Measurements from ENCODE around the gene RHBG. TPM values are rescaled to one million over a fixed set of nuclear protein-coding genes. Genes with fewer than 3 reads are reported as not detected.
A peak's percentile ranks its signal among the peaks of the same experiment; 100 is the strongest.

Gene RHBG
- total RNA-seq, 1 donor from 2014 or later = not detected

GRCh38 chr1:156383023-156383422 is 14.0 kb downstream of the RHBG start:
- peak; percentile 81 for ATAC-seq
- DNase-seq (ENCODE audit: low spot score) = peak; percentile 75
- intact Hi-C loops (cut with DNase I) = loop anchor here (10.0 kb wide), 1 partner anchor 222 kb away; the partner anchor contains the start of gene GPATCH4

GRCh38 chr1:156384007-156384406 is 15.0 kb downstream of the RHBG start:
- DNase-seq (ENCODE audit: low spot score) = no peak
- ATAC-seq = no peak
- intact Hi-C loops (cut with DNase I) = loop anchor here (10.0 kb wide), 1 partner anchor 221 kb away; the partner anchor contains the start of gene GPATCH4

GRCh38 chr1:156384658-156385057 is 15.6 kb downstream of the RHBG start:
- no peak for ATAC-seq
- intact Hi-C loops (cut with DNase I) = loop anchor here (10.0 kb wide), 1 partner anchor 220 kb away; the partner anchor contains the start of gene GPATCH4

DNA sequence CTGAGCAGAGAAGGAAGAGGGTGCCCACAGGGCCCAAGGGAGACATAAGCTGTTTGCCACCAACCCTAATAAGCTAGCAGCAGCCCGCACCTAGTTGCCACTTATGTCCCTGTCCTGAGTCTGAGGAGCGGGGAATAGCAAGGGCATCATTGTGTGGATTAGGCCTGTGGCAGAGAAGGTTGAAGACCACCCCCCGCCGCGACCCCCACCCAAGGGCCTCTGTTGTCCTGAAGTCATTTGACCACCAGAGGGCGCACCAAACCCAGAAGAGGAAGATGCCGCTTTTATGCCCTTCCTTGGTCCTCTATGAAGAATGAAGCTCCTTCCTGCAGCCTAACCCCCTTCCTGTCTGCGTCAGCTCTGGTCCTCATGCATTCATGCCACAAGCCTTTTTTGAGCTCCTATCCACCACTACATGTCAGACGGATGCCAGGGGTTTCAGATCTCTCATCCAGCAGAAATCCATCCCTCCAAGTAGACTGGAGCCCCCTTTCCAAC is 16.6 kb downstream of the RHBG start:
- ATAC-seq (peak; percentile 63), DNase-seq (ENCODE audit: low spot score) (peak; percentile 83)
- intact Hi-C loops (cut with DNase I) = loop anchor here (2.0 to 10.0 kb wide), 2 partner anchors 59 to 219 kb away; partner anchors contain the start of gene GPATCH4

More at GRCh38 chr1:156384658-156385057, 15.6 kb downstream of the RHBG start:
- no peak for DNase-seq (ENCODE audit: low spot score)

- DNase-seq (ENCODE audit: low spot score) (no peak), ATAC-seq (no peak)
- intact Hi-C loops (cut with DNase I) = loop anchor here (2.0 to 10.0 kb wide), 2 partner anchors 58 to 218 kb away; partner anchors contain the start of gene GPATCH4
These were observed 17.3 kb downstream of the RHBG start for GRCh38 chr1:156386134-156386901.

DNA sequence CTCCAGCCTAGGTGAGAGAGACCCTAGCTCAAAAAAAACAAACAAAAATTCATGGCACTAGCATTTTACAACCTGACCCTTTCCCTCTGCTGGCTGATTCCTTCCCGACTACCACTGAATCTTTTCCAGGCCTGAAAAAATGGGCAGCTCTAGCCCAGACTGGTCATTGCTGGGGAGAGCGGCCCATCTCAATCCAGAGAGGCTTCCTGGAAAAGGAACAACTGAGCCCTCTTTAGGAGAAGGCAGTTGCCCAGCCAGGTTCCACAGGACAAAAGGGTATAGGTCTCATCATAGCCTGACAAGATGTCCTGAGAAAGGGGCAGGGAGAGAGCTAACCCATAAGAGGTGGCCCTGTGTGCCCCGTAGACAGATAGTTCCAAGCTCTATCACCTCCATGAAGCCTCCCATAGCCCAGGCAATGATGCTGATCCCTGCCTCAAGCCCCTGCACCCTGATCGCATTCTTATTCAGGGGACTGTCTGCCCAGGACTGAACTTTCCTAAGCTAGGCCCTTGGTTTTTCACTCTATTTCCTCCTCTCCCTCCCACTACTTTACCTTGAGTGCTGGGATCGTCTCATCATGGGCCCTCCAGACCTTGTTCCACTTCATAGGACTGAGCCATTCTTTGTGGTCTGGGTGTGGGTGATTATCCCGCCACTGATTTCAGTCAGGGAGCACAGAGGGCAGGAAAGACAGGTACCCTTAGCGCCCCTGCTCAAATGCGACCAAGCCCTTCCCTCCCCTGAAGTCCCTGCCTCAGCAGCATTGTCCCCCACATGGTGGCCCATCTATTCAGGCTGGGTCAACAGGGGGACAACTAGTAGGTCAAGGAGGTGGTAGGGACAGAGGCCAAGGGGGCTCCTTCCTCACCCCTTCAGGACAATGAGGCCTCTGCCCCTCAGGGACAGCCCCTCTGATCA is 18.2 kb downstream of the RHBG start:
- DNase-seq (ENCODE audit: low spot score) = no peak

DNA sequence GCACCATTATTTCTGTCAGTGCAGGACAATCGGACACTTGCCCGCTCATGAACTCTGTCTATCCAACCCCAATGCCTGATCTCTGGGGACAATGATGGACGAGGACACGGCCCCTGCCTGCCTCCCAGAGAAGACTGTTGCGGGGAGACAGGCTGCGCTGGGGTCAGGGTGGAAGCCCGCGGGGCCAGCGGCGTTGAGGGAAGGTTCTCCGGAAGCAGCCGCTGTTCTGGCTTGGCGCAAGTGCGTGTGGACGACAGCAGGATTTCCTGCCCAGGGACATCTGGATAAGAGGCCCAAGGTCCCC is 18.8 kb downstream of the RHBG start:
- intact Hi-C loops (cut with DNase I) = loop anchor here (2.0 to 10.0 kb wide), 2 partner anchors 57 to 217 kb away; partner anchors contain the start of gene GPATCH4
- ATAC-seq (no peak), DNase-seq (ENCODE audit: low spot score) (no peak)

More for the DNA sequence above, 18.2 kb downstream of the RHBG start:
- ATAC-seq = no peak
- intact Hi-C loops (cut with DNase I) = loop anchor here (2.0 to 10.0 kb wide), 2 partner anchors 58 to 218 kb away; partner anchors contain the start of gene GPATCH4

DNA sequence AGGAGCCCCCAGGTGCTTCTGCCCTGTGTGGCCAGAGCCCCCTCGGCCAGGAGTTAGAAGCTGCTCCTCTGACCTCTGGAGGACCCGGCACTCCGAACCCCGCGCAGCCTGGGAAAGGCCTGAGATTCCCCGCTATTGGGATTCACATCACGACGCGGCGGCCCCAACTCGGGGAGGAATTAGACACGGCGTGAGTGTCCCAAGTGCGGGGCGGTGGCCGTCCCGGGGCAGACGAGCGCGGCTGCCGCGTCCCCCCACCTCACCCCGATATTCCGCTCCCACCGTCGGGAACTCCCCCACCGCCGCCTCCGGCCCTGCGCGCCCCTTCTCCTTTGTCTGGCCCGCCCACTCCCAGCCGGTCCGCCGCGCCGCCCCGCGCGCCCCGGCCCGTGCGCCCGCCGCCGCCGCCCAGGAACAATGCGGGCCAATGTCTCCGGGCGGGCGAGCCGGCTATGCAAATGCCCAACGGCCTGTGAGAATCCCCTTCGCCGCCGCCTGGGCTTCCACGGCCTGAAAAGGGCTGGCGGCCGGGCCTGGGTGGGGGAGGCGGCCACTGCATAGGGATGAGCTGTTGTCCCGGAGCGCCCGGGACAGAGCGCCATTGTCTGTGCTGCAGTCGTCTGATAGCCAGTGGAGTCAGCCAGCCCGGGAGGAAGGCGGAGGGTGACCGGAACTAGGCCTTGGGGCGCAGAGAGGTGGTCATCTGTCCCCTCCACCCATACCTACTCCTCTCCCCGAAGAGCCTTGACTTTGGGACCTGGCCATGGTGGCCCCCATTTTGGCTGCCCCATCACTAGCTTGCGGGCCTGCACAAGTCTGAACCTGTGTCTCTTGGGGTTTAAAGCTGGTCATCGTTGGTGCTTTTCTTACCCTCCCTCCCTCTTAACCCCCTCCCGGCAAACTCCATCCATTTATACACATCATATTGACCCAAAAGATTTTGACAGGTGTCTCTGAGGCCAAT is 19.4 kb downstream of the RHBG start:
- ATAC-seq (peak; percentile 48), DNase-seq (ENCODE audit: low spot score) (no peak)
- intact Hi-C loops (cut with DNase I) = loop anchor here (10.0 kb wide), 1 partner anchor 216 kb away; the partner anchor contains the start of gene GPATCH4

GRCh38 chr1:156389311-156389710 is 20.3 kb downstream of the RHBG start:
- intact Hi-C loops (cut with DNase I) = loop anchor here (10.0 kb wide), 1 partner anchor 215 kb away; the partner anchor contains the start of gene GPATCH4
- no peak for DNase-seq (ENCODE audit: low spot score)
- no peak for ATAC-seq

DNA sequence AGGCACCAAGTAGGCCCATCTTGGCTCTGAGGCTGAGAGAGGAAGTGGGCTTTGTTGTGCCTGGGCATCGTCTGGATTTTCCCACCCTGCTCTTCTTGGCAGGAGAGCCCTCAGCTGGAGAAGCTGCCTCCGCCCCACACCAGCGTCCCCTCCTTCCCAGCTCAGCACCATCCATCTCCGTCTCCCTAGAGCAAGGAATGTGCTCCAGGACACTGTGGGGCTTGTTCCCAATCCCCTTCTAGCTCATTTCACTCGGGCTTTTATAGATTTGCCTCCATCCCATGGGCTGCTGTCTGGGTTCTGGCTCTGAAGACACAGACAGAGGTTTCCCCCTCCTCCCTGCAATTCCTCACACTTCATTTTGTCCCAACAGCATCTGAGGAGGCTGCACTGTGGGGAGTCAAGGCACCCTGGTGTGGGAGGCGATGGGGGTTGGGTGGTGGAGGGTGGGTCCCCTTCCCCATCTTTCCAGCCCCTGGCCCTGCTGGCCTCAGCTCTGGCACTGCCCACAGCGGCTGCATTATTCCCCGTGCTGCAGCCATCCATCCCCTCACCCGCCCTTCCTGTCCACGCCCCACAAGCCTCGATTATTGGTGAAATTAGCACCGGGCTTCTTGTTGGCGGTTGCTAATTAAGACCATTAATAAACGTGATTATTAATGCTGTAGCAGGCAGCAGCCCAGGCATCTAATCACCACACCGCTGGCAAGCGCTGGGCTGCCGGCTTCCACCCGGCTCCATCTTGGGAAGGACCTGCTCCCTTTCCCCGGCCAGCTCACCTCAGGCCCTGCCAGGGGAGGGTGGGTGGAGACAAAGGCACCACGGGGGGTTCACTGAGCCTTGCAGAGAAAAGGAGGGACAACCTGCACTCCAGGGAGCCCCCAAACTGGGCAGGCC is 21.7 kb downstream of the RHBG start:
- intact Hi-C loops (cut with DNase I) = no loop called here
- ATAC-seq (no peak), DNase-seq (ENCODE audit: low spot score) (no peak)

- DNase-seq (ENCODE audit: low spot score) (no peak), ATAC-seq (no peak)
- intact Hi-C loops (cut with DNase I) = no loop called here
These were observed 22.3 kb downstream of the RHBG start for GRCh38 chr1:156391366-156391677.

DNA sequence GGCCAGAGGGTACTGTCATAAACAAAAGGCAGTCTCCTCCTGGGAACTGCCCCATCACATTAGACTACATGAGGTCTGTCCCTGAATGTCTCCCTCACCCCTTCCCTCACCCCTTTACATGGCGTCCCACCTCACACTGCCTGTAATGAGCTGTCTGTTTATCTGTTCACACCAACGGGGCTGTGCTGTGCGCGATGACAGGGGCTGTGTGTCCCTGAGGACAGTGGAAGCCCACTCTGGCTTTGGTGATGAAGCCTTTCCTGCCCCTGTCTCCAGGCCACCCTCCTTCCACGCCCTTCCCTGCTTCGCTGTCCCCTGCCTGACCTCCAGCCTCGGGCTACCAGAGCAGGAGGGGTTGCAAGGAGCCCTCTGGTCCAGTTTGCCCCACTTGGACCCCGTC is 22.7 kb downstream of the RHBG start:
- DNase-seq (ENCODE audit: low spot score) (no peak), ATAC-seq (no peak)
- intact Hi-C loops (cut with DNase I) = no loop called here

- intact Hi-C loops (cut with DNase I) = no loop called here
- ATAC-seq (no peak), DNase-seq (ENCODE audit: low spot score) (no peak)
These were observed 23.4 kb downstream of the RHBG start for GRCh38 chr1:156392452-156392853.

DNA sequence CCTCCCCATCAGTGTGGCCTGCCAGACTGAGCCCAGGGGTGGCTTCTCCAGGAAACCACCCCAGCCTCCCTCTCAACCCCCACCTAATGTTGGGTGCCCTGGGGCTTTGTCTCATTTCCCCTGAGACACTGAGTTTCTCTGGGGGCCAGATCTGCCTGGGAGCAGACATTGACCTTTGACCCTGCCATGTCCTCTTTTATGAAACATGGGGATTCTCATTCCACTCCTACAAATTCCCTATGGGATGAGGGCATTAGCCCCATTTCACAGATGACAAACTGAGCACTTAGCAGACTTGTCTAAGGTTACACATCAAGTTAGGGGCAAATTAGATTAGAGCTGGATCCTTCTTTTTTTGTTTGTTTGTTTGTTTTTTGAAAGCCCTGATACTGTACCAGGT is 24.1 kb downstream of the RHBG start:
- DNase-seq (ENCODE audit: low spot score) (no peak), ATAC-seq (no peak)
- intact Hi-C loops (cut with DNase I) = no loop called here

DNA sequence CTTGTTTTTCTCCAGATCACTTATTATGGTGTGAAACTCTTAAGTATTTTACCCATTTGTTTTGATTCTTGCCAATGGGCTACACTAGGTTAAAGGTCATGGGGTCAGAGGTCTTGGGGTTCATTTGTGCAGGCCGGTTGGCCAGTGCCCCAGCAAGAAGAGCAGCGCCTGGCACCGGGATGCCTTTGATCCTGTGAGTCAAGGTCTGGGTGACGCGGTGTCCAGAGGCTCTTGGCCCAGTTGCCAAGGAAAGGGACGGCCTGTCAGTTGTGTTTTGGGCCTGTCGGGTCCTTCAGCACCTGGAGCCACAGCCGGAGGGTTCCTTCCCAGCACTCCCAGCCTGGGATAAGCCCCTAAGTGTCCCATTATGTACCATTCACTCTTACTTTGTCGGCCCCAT is 25.1 kb downstream of the RHBG start:
- ATAC-seq (no peak), DNase-seq (ENCODE audit: low spot score) (no peak)
- intact Hi-C loops (cut with DNase I) = no loop called here

- intact Hi-C loops (cut with DNase I) = no loop called here
- ATAC-seq = no peak
- DNase-seq (ENCODE audit: low spot score) = no peak
These were observed 25.9 kb downstream of the RHBG start for GRCh38 chr1:156394835-156395461.
